Gastrocnemius medialis (tissue), 4 donors: ENCODE measurements around the gene ATP1A2. TPM values are rescaled to one million over a fixed set of nuclear protein-coding genes. Genes with fewer than 3 reads are reported as not detected.

Experiments
- total RNA-seq, 4 donors: library from RNA; depleted of rRNA; stranded (reverse); fragments of >200 nt; gene quantifications; one replicate each; pipeline versions ENCODE4 v1.1.0 to v1.2.3, GENCODE V29; 2016

The ATP1A2 gene
- total RNA-seq, 4 donors from 2014 or later, result 281 to 710 (median 413) TPM

Other genes starting within 250 kb of the ATP1A2 start
- not detected for gene CFAP45, start 215.6 kb upstream of the ATP1A2 start, total RNA-seq
- gene TAGLN2, start 190.3 kb upstream of the ATP1A2 start, total RNA-seq, result 10 to 100 TPM; 28.8 to 48.2 (median 37.5) TPM
- under 1 TPM in 2 of 4 donors, not detected in 2; 0.10 to 0.11 TPM for gene IGSF9, start 170.1 kb upstream of the ATP1A2 start, total RNA-seq
- gene SLAMF9, start 161.5 kb upstream of the ATP1A2 start, total RNA-seq, result not detected
- gene PIGM, start 83.8 kb upstream of the ATP1A2 start, total RNA-seq, result under 1 TPM; 0.55 to 0.75 (median 0.72) TPM
- not detected for gene KCNJ10, start 45.6 kb upstream of the ATP1A2 start, total RNA-seq
- gene KCNJ9, start 34.2 kb upstream of the ATP1A2 start, total RNA-seq, result not detected
- gene IGSF8, start 17.1 kb upstream of the ATP1A2 start, total RNA-seq, result 10 to 100 TPM in 1 of 4 donors, 1 to 10 TPM in 3; 3.4 to 12.8 (median 8.7) TPM
- gene ATP1A4, start 35.8 kb downstream of the ATP1A2 start, total RNA-seq, result under 1 TPM in 2 of 4 donors, not detected in 2; 0.07 to 0.47 TPM
- gene CASQ1, start 74.8 kb downstream of the ATP1A2 start, total RNA-seq, result 100 to 1,000 TPM; 255 to 894 (median 358) TPM
- 10 to 100 TPM; 10.5 to 34.7 (median 27.2) TPM for gene PEA15, start 89.6 kb downstream of the ATP1A2 start, total RNA-seq
- gene DCAF8, start 146.8 kb downstream of the ATP1A2 start, total RNA-seq, result 100 to 1,000 TPM; 170 to 208 (median 196) TPM
- 100 to 1,000 TPM in 2 of 4 donors, 10 to 100 TPM in 2; 61.9 to 151 (median 82.4) TPM for gene PEX19, start 169.4 kb downstream of the ATP1A2 start, total RNA-seq
- 100 to 1,000 TPM in 1 of 4 donors, 10 to 100 TPM in 3; 59.0 to 103 (median 85.9) TPM for gene COPA, start 227.5 kb downstream of the ATP1A2 start, total RNA-seq
- gene NCSTN, start 227.6 kb downstream of the ATP1A2 start, total RNA-seq, result 10 to 100 TPM; 29.2 to 59.3 (median 33.2) TPM